T-cell (primary cell): ENCODE results near the gene COL18A1. TPM values are rescaled to one million over a fixed set of nuclear protein-coding genes. Genes with fewer than 3 reads are reported as not detected.

ENCODE experiments used
- ATAC-seq, 4 experiments: fragments of 200-7000 bp in 3 of 4; fragments of 150-1000 bp in 1 of 4; cut with Tn5 transposase; replicated peaks in 1 of 4; 1 replicate in 3 of 4; 2 replicates in 1 of 4; pipeline ENCODE4 v1.10.0; 2021; ENCODE audit warnings: moderate library complexity in 3 of 4, mild to moderate bottlenecking in 2 of 4, moderate number of reproducible peaks in 1 of 4
- CTCF ChIA-PET, 2 donors: fragments of 300-600 bp; sonication (Branson Sonifier 250); formaldehyde crosslinking; loops; one replicate each; lab custom pipeline; 2022; ENCODE audit warnings: antibody characterized with exemption in 2 of 2; lab: Charles Lee
- POLR2A ChIA-PET, 2 donors: fragments of 300-600 bp; sonication (Branson Sonifier 250); formaldehyde crosslinking; loops; one replicate each; lab custom pipeline; 2022; ENCODE audit warnings: antibody characterized with exemption in 2 of 2; lab: Charles Lee
- DNase-seq, 35 experiments: peaks; one replicate each; pipeline versions ENCODE4 v3.0.0 to v3.0.0-alpha.2; 2013 to 2023
- H3K27ac ChIP-seq: one replicate; pipeline ENCODE4 v1.5.1; 2013; ENCODE audit warnings: low read length
- H3K27me3 ChIP-seq, 2 experiments: replicated peaks in 1 of 2; 1 replicate in 1 of 2; 2 replicates in 1 of 2; pipeline versions ENCODE4 v1.6.1 to v1.7.0; 2013; ENCODE audit warnings: low read length in 1 of 2, mixed read lengths in 1 of 2; ENCODE audit not compliant: control insufficient read depth in 2 of 2, insufficient read depth in 2 of 2; ENCODE audit errors: extremely low read depth in 1 of 2
- H3K36me3 ChIP-seq, 2 donors: 1 replicate in 1 of 2; 2 replicates in 1 of 2; pipeline versions ENCODE4 v1.6.1 to v1.7.0; 2013; ENCODE audit warnings: low read length in 1 of 2; ENCODE audit not compliant: control insufficient read depth in 2 of 2, insufficient read depth in 1 of 2; ENCODE audit errors: extremely low read depth in 1 of 2
- H3K4me1 ChIP-seq, 2 experiments: 1 replicate in 1 of 2; 2 replicates in 1 of 2; pipeline versions ENCODE4 v1.6.1 to v1.7.0; 2013; ENCODE audit warnings: low read length in 2 of 2, mixed read lengths in 1 of 2; ENCODE audit not compliant: insufficient read depth in 2 of 2, control insufficient read depth in 1 of 2; ENCODE audit errors: extremely low read depth in 1 of 2
- H3K4me3 ChIP-seq, 2 donors: 1 replicate in 1 of 2; 2 replicates in 1 of 2; pipeline versions ENCODE4 v1.5.1 to v1.7.0; 2013; ENCODE audit warnings: mild to moderate bottlenecking in 2 of 2, low read length in 1 of 2, moderate library complexity in 1 of 2; ENCODE audit not compliant: control insufficient read depth in 1 of 2; ENCODE audit errors: extremely low read depth in 1 of 2
- H3K9me3 ChIP-seq: 2 replicates; pipeline ENCODE4 v1.7.0; 2013
- H3K27ac Mint-ChIP-seq, 2 donors: one replicate each; pipeline ENCODE4 v1.8.0; 2020 to 2021; ENCODE audit warnings: mild to moderate bottlenecking in 2 of 2, mixed read lengths in 2 of 2
- H3K27me3 Mint-ChIP-seq, 2 donors: one replicate each; pipeline ENCODE4 v1.8.0; 2021 to 2022; ENCODE audit warnings: mixed read lengths in 2 of 2
- H3K36me3 Mint-ChIP-seq: one replicate; pipeline ENCODE4 v1.8.0; 2021; ENCODE audit warnings: mixed read lengths
- H3K4me1 Mint-ChIP-seq, 3 donors: one replicate each; pipeline ENCODE4 v1.8.0; 2020 to 2022; ENCODE audit warnings: mixed read lengths in 3 of 3, mild to moderate bottlenecking in 1 of 3
- H3K4me3 Mint-ChIP-seq, 3 donors: one replicate each; pipeline ENCODE4 v1.8.0; 2020 to 2022; ENCODE audit warnings: mild to moderate bottlenecking in 3 of 3, mixed read lengths in 3 of 3, moderate library complexity in 3 of 3
- H3K9me3 Mint-ChIP-seq, 3 donors: one replicate each; pipeline ENCODE4 v1.8.0; 2020 to 2022; ENCODE audit warnings: mixed read lengths in 3 of 3
- WGBS: methylation state at CpG from one replicate; pipeline ENCODE4 v1.1.5; 2013; ENCODE audit warnings: missing lambda C conversion rate; ENCODE audit not compliant: insufficient coverage; 5-methylcytosine and 5-hydroxymethylcytosine counted together
- total RNA-seq, 35 experiments: library from RNA in 6 of 35; stranded (reverse) in 6 of 35; fragments of 120-200 nt in 1 of 35; gene quantifications; one replicate each; pipeline versions ENCODE4 v1.2.1 to v1.2.4 and lab custom pipeline; 2013 to 2026

Gene COL18A1
- total RNA-seq, 5 donors from 2014 or later (not counting 1 experiment from before 2014, with no cell fraction given), result 7.2 to 53.8 (median 10.5) TPM

GRCh38 chr21:45447821-45448220, 42.9 kb downstream of the COL18A1 start:
- DNase-seq, result no peak
- Mint-ChIP-seq H3K4me3 (no peak overlapping the region), H3K4me1 (peaks cover 0 to 4% (median 0%) of the 10 kb centered on the region in 3 donors), H3K27ac (no peak overlapping the region), H3K27me3 (peaks cover 14 to 17% of the 10 kb centered on the region in 2 donors), H3K36me3 (no peaks in the 10 kb centered on the region), H3K9me3 (peaks cover 0 to 6% (median 0%) of the 10 kb centered on the region in 3 donors)
- no peaks in the 10 kb centered on the region for H3K4me1 ChIP-seq
- H3K4me3 ChIP-seq, result no peak overlapping the region
- H3K9me3 ChIP-seq, result no peaks in the 10 kb centered on the region
- peaks cover 0 to 33% of the 10 kb centered on the region in 2 experiments for H3K27me3 ChIP-seq
- H3K36me3 ChIP-seq, result no peaks in the 10 kb centered on the region
- 97% methylated on average over 4 of the region's 8 CpGs for WGBS
- POLR2A ChIA-PET, result no interaction called here
- CTCF ChIA-PET, result no interaction called here
- no peak overlapping the region for H3K27ac ChIP-seq
- no peak for ATAC-seq

- POLR2A ChIA-PET, result no interaction called here
- WGBS, result 92% methylated on average over 20 of the region's 20 CpGs
- H3K4me1 Mint-ChIP-seq, result peaks cover 2 to 4% (median 4%) of the 10 kb centered on the region in 3 donors
- H3K4me1 ChIP-seq, result no peaks in the 10 kb centered on the region
- H3K36me3 Mint-ChIP-seq, result no peaks in the 10 kb centered on the region
- H3K4me3 Mint-ChIP-seq, result no peak overlapping the region
- CTCF ChIA-PET, result no interaction called here
- DNase-seq (no peak), ATAC-seq (no peak)
- H3K27ac Mint-ChIP-seq, result no peak overlapping the region
- H3K36me3 ChIP-seq, result no peaks in the 10 kb centered on the region
- no peaks in the 10 kb centered on the region for H3K9me3 ChIP-seq
- peaks cover 0 to 6% (median 0%) of the 10 kb centered on the region in 3 donors for H3K9me3 Mint-ChIP-seq
- peaks cover 14 to 17% of the 10 kb centered on the region in 2 donors for H3K27me3 Mint-ChIP-seq
- no peak overlapping the region for H3K4me3 ChIP-seq
- H3K27ac ChIP-seq, result no peak overlapping the region
- H3K27me3 ChIP-seq, result peaks cover 0 to 33% of the 10 kb centered on the region in 2 experiments
These were observed 43.4 kb downstream of the COL18A1 start for GRCh38 chr21:45448283-45448809.

- H3K27ac Mint-ChIP-seq, result peak overlapping the region in 1 of 2 donors; percentile 57
- H3K36me3 Mint-ChIP-seq, result no peaks in the 10 kb centered on the region
- H3K27me3 Mint-ChIP-seq, result peaks cover 14 to 15% of the 10 kb centered on the region in 2 donors
- no peak overlapping the region for H3K4me3 Mint-ChIP-seq
- 89% methylated on average over 24 of the region's 28 CpGs for WGBS
- Histone ChIP-seq H3K4me3 (no peak overlapping the region), H3K9me3 (no peaks in the 10 kb centered on the region), H3K27me3 (peaks cover 0 to 34% of the 10 kb centered on the region in 2 experiments), H3K4me1 (peaks cover 0 to 4% of the 10 kb centered on the region in 2 experiments), H3K36me3 (no peaks in the 10 kb centered on the region), H3K27ac (no peak overlapping the region)
- CTCF ChIA-PET, result no interaction called here
- H3K9me3 Mint-ChIP-seq, result peaks cover 0 to 6% (median 0%) of the 10 kb centered on the region in 3 donors
- ATAC-seq, result no peak
- POLR2A ChIA-PET, result no interaction called here
- no peak for DNase-seq
- peaks cover 2 to 4% (median 4%) of the 10 kb centered on the region in 3 donors for H3K4me1 Mint-ChIP-seq
These were observed 44.1 kb downstream of the COL18A1 start for GRCh38 chr21:45448810-45449657.

GRCh38 chr21:45449658-45450422, 44.9 kb downstream of the COL18A1 start:
- peaks cover 0 to 30% of the 10 kb centered on the region in 2 experiments for H3K27me3 ChIP-seq
- H3K36me3 ChIP-seq, result no peaks in the 10 kb centered on the region
- Mint-ChIP-seq H3K36me3 (no peaks in the 10 kb centered on the region), H3K4me3 (no peak overlapping the region), H3K27ac (no peak overlapping the region), H3K4me1 (peaks cover 0 to 4% (median 2%) of the 10 kb centered on the region in 3 donors), H3K27me3 (peaks cover 13 to 14% of the 10 kb centered on the region in 2 donors), H3K9me3 (peaks cover 0 to 6% (median 0%) of the 10 kb centered on the region in 3 donors)
- peaks cover 0 to 4% of the 10 kb centered on the region in 2 experiments for H3K4me1 ChIP-seq
- DNase-seq (no peak), ATAC-seq (no peak)
- no peaks in the 10 kb centered on the region for H3K9me3 ChIP-seq
- H3K4me3 ChIP-seq, result no peak overlapping the region
- WGBS, result 62% methylated on average over 12 of the region's 22 CpGs
- ChIA-PET POLR2A (no interaction called here), CTCF (no interaction called here)
- H3K27ac ChIP-seq, result no peak overlapping the region

- Histone ChIP-seq H3K36me3 (no peaks in the 10 kb centered on the region), H3K27me3 (peaks cover 0 to 26% of the 10 kb centered on the region in 2 experiments), H3K27ac (no peak overlapping the region), H3K4me1 (peaks cover 0 to 7% of the 10 kb centered on the region in 2 experiments), H3K4me3 (no peak overlapping the region), H3K9me3 (no peaks in the 10 kb centered on the region)
- Mint-ChIP-seq H3K27me3 (peaks cover 11 to 14% of the 10 kb centered on the region in 2 donors), H3K9me3 (peaks cover 0 to 6% (median 0%) of the 10 kb centered on the region in 3 donors), H3K27ac (no peak overlapping the region), H3K36me3 (no peaks in the 10 kb centered on the region), H3K4me1 (peaks cover 0 to 4% (median 2%) of the 10 kb centered on the region in 3 donors), H3K4me3 (no peak overlapping the region)
- ATAC-seq (no peak), DNase-seq (no peak)
- POLR2A ChIA-PET, result no interaction called here
- CTCF ChIA-PET, result no interaction called here
- 81% methylated on average over 15 of the region's 24 CpGs for WGBS
These were observed 45.6 kb downstream of the COL18A1 start for GRCh38 chr21:45450423-45451090.
